NCI-H1417 treated with DMSO at 0.1 percent for 48 hours (cell line): ENCODE results near the gene SKOR1.

ENCODE experiments used
- DNase-seq: peaks from one replicate; lab custom pipeline; 2025; lab: John Stamatoyannopoulos, UW

Gene SKOR1

GRCh38 chr15:67824976-67825880, at the start of gene SKOR1:
TSS of gene SKOR1 (plus strand) at chr15:67825509. CDS start at chr15:67825603, 94 bp downstream.
- no peak for DNase-seq

GRCh38 chr15:67775998-67776397, 49.3 kb upstream of the SKOR1 start:
- no peak for DNase-seq

- no peak for DNase-seq
These were observed 48.7 kb upstream of the SKOR1 start for GRCh38 chr15:67776600-67776999.

GRCh38 chr15:67777071-67777470, 48.2 kb upstream of the SKOR1 start:
- no peak for DNase-seq

- no peak for DNase-seq
These were observed 47.5 kb upstream of the SKOR1 start for GRCh38 chr15:67777773-67778172.

- no peak for DNase-seq
These were observed 46.3 kb upstream of the SKOR1 start for GRCh38 chr15:67778968-67779548.

GRCh38 chr15:67779549-67780111, 45.7 kb upstream of the SKOR1 start:
- DNase-seq, result no peak

- no peak for DNase-seq
These were observed 44.2 kb upstream of the SKOR1 start for GRCh38 chr15:67781061-67781460.

- DNase-seq, result no peak
These were observed 43.2 kb upstream of the SKOR1 start for GRCh38 chr15:67781907-67782690.

- DNase-seq, result no peak
These were observed 42.7 kb upstream of the SKOR1 start for GRCh38 chr15:67782691-67782991.

GRCh38 chr15:67783303-67783702, 42.0 kb upstream of the SKOR1 start:
- DNase-seq, result no peak

- DNase-seq, result no peak
These were observed 41.1 kb upstream of the SKOR1 start for GRCh38 chr15:67784090-67784781.

GRCh38 chr15:67784856-67785430, 40.4 kb upstream of the SKOR1 start:
- DNase-seq, result no peak

- DNase-seq, result no peak
These were observed 39.9 kb upstream of the SKOR1 start for GRCh38 chr15:67785431-67785830.

GRCh38 chr15:67786646-67787045, 38.7 kb upstream of the SKOR1 start:
- DNase-seq, result no peak

- DNase-seq, result no peak
These were observed 36.3 kb upstream of the SKOR1 start for GRCh38 chr15:67788986-67789385.

GRCh38 chr15:67790610-67791319, 34.5 kb upstream of the SKOR1 start:
- DNase-seq, result no peak

GRCh38 chr15:67792250-67792942, 32.9 kb upstream of the SKOR1 start:
- DNase-seq, result no peak

GRCh38 chr15:67794832-67795574, 30.3 kb upstream of the SKOR1 start:
- no peak for DNase-seq
